H1 (cell line): ENCODE results near the gene C2CD4B. TPM values are rescaled to one million over a fixed set of nuclear protein-coding genes. Genes with fewer than 3 reads are reported as not detected.

Experiments
- CTCF ChIA-PET: fragments of 300-600 bp; sonication (Branson Sonifier 250); formaldehyde crosslinking; loops from one replicate; lab custom pipeline; 2021; ENCODE audit not compliant: partially characterized antibody; lab: Charles Lee
- POLR2A ChIA-PET: fragments of 300-600 bp; sonication (Branson Sonifier 250); formaldehyde crosslinking; loops from one replicate; lab custom pipeline; 2021; ENCODE audit warnings: inconsistent platforms; ENCODE audit not compliant: partially characterized antibody; lab: Charles Lee
- DNase-seq, 2 experiments: peaks; one replicate each; pipeline versions ENCODE4 v3.0.0 to v3.0.0-alpha.2; 2010 to 2022; ENCODE audit warnings: low spot score in 2 of 2, low read depth in 1 of 2, mixed read lengths in 1 of 2
- FAIRE-seq: peaks from 2 replicates; lab custom pipeline; 2011; peaks lifted over from hg19 to GRCh38; lab: Jason Lieb, UNC
- H2AFZ ChIP-seq: 2 replicates; pipeline ENCODE4 v1.8.1; 2012; ENCODE audit warnings: low read length, inconsistent platforms
- H2AK5ac ChIP-seq: 2 replicates; pipeline ENCODE4 v1.6.1; 2013; ENCODE audit warnings: low read depth, low read length
- H2BK120ac ChIP-seq: replicated peaks from 2 replicates; pipeline ENCODE3; 2013; ENCODE audit warnings: low read depth, low read length, inconsistent platforms
- H2BK12ac ChIP-seq: 2 replicates; pipeline ENCODE4 v1.6.1; 2013; ENCODE audit warnings: low read depth, low read length
- H2BK15ac ChIP-seq: 2 replicates; pipeline ENCODE4 v1.6.1; 2013; ENCODE audit warnings: low read length
- H2BK20ac ChIP-seq: 2 replicates; pipeline ENCODE4 v1.6.1; 2013; ENCODE audit warnings: low read length
- H2BK5ac ChIP-seq: 2 replicates; pipeline ENCODE4 v1.6.1; 2013; ENCODE audit warnings: low read depth, low read length
- H3K14ac ChIP-seq: 2 replicates; pipeline ENCODE4 v1.6.1; 2013; ENCODE audit warnings: inconsistent platforms; ENCODE audit not compliant: insufficient read length
- H3K18ac ChIP-seq: 2 replicates; pipeline ENCODE4 v1.6.1; 2013; ENCODE audit warnings: low read length; ENCODE audit errors: extremely low read depth
- H3K23ac ChIP-seq: 2 replicates; pipeline ENCODE4 v1.6.1; 2013; ENCODE audit warnings: inconsistent platforms; ENCODE audit not compliant: insufficient read length
- H3K23me2 ChIP-seq: 2 replicates; pipeline ENCODE4 v1.6.1; 2013; ENCODE audit warnings: low read depth, low read length
- H3K27ac ChIP-seq: 2 replicates; pipeline ENCODE4 v1.6.1; 2011; ENCODE audit warnings: low read depth, low read length, inconsistent platforms
- H3K27me3 ChIP-seq, 4 experiments: replicated peaks in 1 of 4; 1 replicate in 1 of 4; 2 replicates in 3 of 4; pipeline versions ENCODE4 v1.6.1 to v1.8.1; 2011 to 2013; ENCODE audit warnings: low read length in 3 of 4, mild to moderate bottlenecking in 3 of 4, inconsistent platforms in 2 of 4, mixed read lengths in 2 of 4, moderate library complexity in 1 of 4; ENCODE audit not compliant: control insufficient read depth in 3 of 4, insufficient read depth in 3 of 4; ENCODE audit errors: extremely low read depth in 1 of 4
- H3K36me3 ChIP-seq, 4 experiments: 2 replicates each; pipeline versions ENCODE4 v1.6.1 to v1.8.1; 2011 to 2013; ENCODE audit warnings: mild to moderate bottlenecking in 4 of 4, low read length in 3 of 4, moderate library complexity in 2 of 4, control low read depth in 1 of 4, inconsistent platforms in 1 of 4; ENCODE audit not compliant: insufficient read depth in 4 of 4, control insufficient read depth in 2 of 4
- H3K4ac ChIP-seq: replicated peaks from 2 replicates; pipeline ENCODE3; 2013; ENCODE audit warnings: low read length, low read depth, mixed read lengths, inconsistent platforms; ENCODE audit not compliant: insufficient read length
- H3K4me1 ChIP-seq, 4 experiments: replicated peaks in 1 of 4; 1 replicate in 1 of 4; 2 replicates in 3 of 4; pipeline versions ENCODE4 v1.6.1 to v1.8.1; 2011 to 2013; ENCODE audit warnings: low read length in 3 of 4, inconsistent platforms in 2 of 4, mixed read lengths in 1 of 4; ENCODE audit not compliant: insufficient read depth in 4 of 4, control insufficient read depth in 3 of 4
- H3K4me2 ChIP-seq, 2 experiments: 2 replicates each; pipeline versions ENCODE4 v1.6.1 to v1.8.1; 2011 to 2013; ENCODE audit warnings: low read depth in 2 of 2, low read length in 2 of 2, control low read depth in 1 of 2, inconsistent platforms in 1 of 2, mild to moderate bottlenecking in 1 of 2; ENCODE audit not compliant: insufficient read depth in 1 of 2
- H3K4me3 ChIP-seq, 4 experiments: fragments of 200-600, 300-600 bp in 1 of 4; sonication (generic), shearing (Covaris generic), sonication (Bioruptor Twin) in 1 of 4; 2 replicates each; pipeline versions ENCODE4 v1.5.1 to v1.8.1; 2011 to 2016; ENCODE audit warnings: low read length in 4 of 4, low read depth in 3 of 4, control low read depth in 2 of 4, inconsistent platforms in 2 of 4, mild to moderate bottlenecking in 2 of 4, mixed read lengths in 1 of 4, moderate library complexity in 1 of 4; ENCODE audit not compliant: insufficient read depth in 2 of 4; ENCODE audit errors: extremely low read depth in 1 of 4
- H3K56ac ChIP-seq: replicated peaks from 2 replicates; pipeline ENCODE3; 2013; ENCODE audit warnings: low read depth, mild to moderate bottlenecking, mixed read lengths, low read length, inconsistent platforms; ENCODE audit not compliant: insufficient read length
- H3K79me1 ChIP-seq: 2 replicates; pipeline ENCODE4 v1.6.1; 2013; ENCODE audit warnings: low read depth, low read length, control low read depth
- H3K79me2 ChIP-seq, 2 experiments: 2 replicates each; pipeline versions ENCODE4 v1.6.1 to v1.8.1; 2012 to 2013; ENCODE audit warnings: low read length in 2 of 2, mild to moderate bottlenecking in 2 of 2, inconsistent platforms in 1 of 2; ENCODE audit not compliant: insufficient read depth in 2 of 2, control insufficient read depth in 1 of 2
- H3K9ac ChIP-seq, 4 experiments: replicated peaks in 1 of 4; 1 replicate in 1 of 4; 2 replicates in 3 of 4; pipeline versions ENCODE4 v1.6.1 to v1.8.1; 2011 to 2013; ENCODE audit warnings: low read depth in 3 of 4, low read length in 3 of 4, control low read depth in 2 of 4, mild to moderate bottlenecking in 2 of 4, moderate library complexity in 2 of 4, inconsistent platforms in 1 of 4; ENCODE audit errors: extremely low read depth in 1 of 4
- H3K9me3 ChIP-seq, 2 experiments: 2 replicates each; pipeline versions ENCODE4 v1.6.1 to v1.8.1; 2012 to 2013; ENCODE audit warnings: mild to moderate bottlenecking in 2 of 2, moderate library complexity in 2 of 2, control low read depth in 1 of 2, inconsistent platforms in 1 of 2, low read depth in 1 of 2, low read length in 1 of 2, mixed read lengths in 1 of 2; ENCODE audit not compliant: insufficient read depth in 2 of 2
- H4K20me1 ChIP-seq, 2 experiments: replicated peaks in 1 of 2; 2 replicates each; pipeline versions ENCODE3 to v1.8.1; 2011 to 2013; ENCODE audit warnings: inconsistent platforms in 2 of 2, low read length in 2 of 2, mild to moderate bottlenecking in 1 of 2; ENCODE audit not compliant: insufficient read depth in 2 of 2, control insufficient read depth in 1 of 2
- H4K5ac ChIP-seq: 2 replicates; pipeline ENCODE4 v1.6.1; 2013; ENCODE audit warnings: low read length, low read depth, mixed read lengths, inconsistent platforms; ENCODE audit not compliant: insufficient read length
- H4K8ac ChIP-seq: 2 replicates; pipeline ENCODE4 v1.8.0; 2013; ENCODE audit warnings: mild to moderate bottlenecking, moderate library complexity, low read length, inconsistent platforms; ENCODE audit not compliant: insufficient read depth; ENCODE audit errors: extremely low read depth
- H4K91ac ChIP-seq: replicated peaks from 2 replicates; pipeline ENCODE3; 2013; ENCODE audit warnings: low read length, mixed read lengths, inconsistent platforms; ENCODE audit not compliant: insufficient read length
- BRCA1 ChIP-seq: IDR thresholded peaks from 2 replicates; pipeline ENCODE4 v1.6.1; 2012; ENCODE audit warnings: low read depth, low read length, improper control_type of control experiment
- CHD2 ChIP-seq: IDR thresholded peaks from 2 replicates; pipeline ENCODE4 v1.6.1; 2012; ENCODE audit warnings: low read length, improper control_type of control experiment
- KDM5A ChIP-seq: fragments of 200-600 bp; IDR thresholded peaks from 2 replicates; pipeline ENCODE4 v1.7.1; 2012; ENCODE audit warnings: mild to moderate bottlenecking, low read length, inconsistent platforms, mixed read lengths
- POLR2A ChIP-seq, 2 experiments: IDR thresholded peaks; 1 replicate in 1 of 2; 2 replicates in 1 of 2; pipeline ENCODE4 v1.6.1; 2011; ENCODE audit warnings: low read depth in 2 of 2, low read length in 2 of 2, mild to moderate bottlenecking in 2 of 2; ENCODE audit errors: control extremely low read depth in 1 of 2
- RAD21 ChIP-seq, 2 experiments: IDR thresholded peaks in 1 of 2; conservative IDR thresholded peaks in 1 of 2; 2 replicates each; pipeline ENCODE4 v1.6.1; 2011; ENCODE audit warnings: low read depth in 2 of 2, low read length in 2 of 2, improper control_type of control experiment in 1 of 2, inconsistent platforms in 1 of 2, mild to moderate bottlenecking in 1 of 2, moderate library complexity in 1 of 2
- RXRA ChIP-seq: IDR thresholded peaks from 2 replicates; pipeline ENCODE4 v1.6.1; 2011; ENCODE audit warnings: low read depth, mild to moderate bottlenecking, low read length, moderate library complexity; ENCODE audit not compliant: insufficient read depth
- USF2 ChIP-seq: IDR thresholded peaks from 2 replicates; pipeline ENCODE4 v1.6.1; 2011; ENCODE audit warnings: low read length, improper control_type of control experiment
- YY1 ChIP-seq: IDR thresholded peaks from 2 replicates; pipeline ENCODE4 v1.6.1; 2011; ENCODE audit warnings: low read depth, mild to moderate bottlenecking, low read length
- WGBS, 2 experiments: shearing (Covaris generic) in 1 of 2; methylation state at CpG; one replicate each; pipeline versions ENCODE4 v1.1.6 to v1.1.7; 2013 to 2015; ENCODE audit warnings: low lambda C conversion rate in 2 of 2, mixed read lengths in 2 of 2, inconsistent platforms in 1 of 2, low coverage in 1 of 2, missing lambda C conversion rate in 1 of 2; ENCODE audit not compliant: insufficient replicate concordance in 2 of 2, insufficient coverage in 1 of 2, insufficient read length in 1 of 2; ENCODE audit errors: extremely low coverage in 1 of 2, missing lambda C conversion rate in 1 of 2; 5-methylcytosine and 5-hydroxymethylcytosine counted together
- polyA plus RNA-seq, 7 experiments: library from polyadenylated mRNA; depleted of rRNA in 3 of 7; stranded (reverse) in 5 of 7; unstranded in 2 of 7; fragments of >200 nt in 5 of 7; fragments of 200-250 nt in 2 of 7; gene quantifications; 1 replicate in 5 of 7; 2 replicates in 1 of 7; 4 replicates in 1 of 7; pipeline versions ENCODE4 v1.2.1 to v1.2.3, GENCODE V29; 2011 to 2013; ENCODE audit warnings: missing spikeins in 2 of 7, mixed read lengths in 2 of 7
- total RNA-seq: library from RNA; stranded (reverse); fragmentation: NEBNext Ultra II Directional; extraction: Animal tissue kit (Norgen Biotek cat#: 25700); gene quantifications from 2 replicates; pipeline ENCODE4 v1.2.1, GENCODE V29; 2021

The C2CD4B gene
- total and polyA plus RNA-seq, 2 of the 8 experiments (the other 6 are each of a cell fraction or from before 2014, with no cell fraction given) = 0.12 to 0.73 TPM

GRCh38 chr15:62124973-62125303, 40.1 kb downstream of the C2CD4B start:
- H3K4ac ChIP-seq = no peak overlapping the region
- no peak overlapping the region for H2BK15ac ChIP-seq
- H4K5ac ChIP-seq = no peak overlapping the region
- TF ChIP-seq USF2 = no peak
- no peak for TF ChIP-seq YY1
- peak; percentile 21 to 26; a peak in 3 of 4 replicates for TF ChIP-seq RAD21 (IDR thresholded peaks at IDR 0.05 in 1 of 2, conservative IDR thresholded peaks at IDR 0.05 in 1 of 2; ENCODE audit: low read depth in 2 of 2, low read length in 2 of 2)
- no peak for TF ChIP-seq RXRA
- TF ChIP-seq POLR2A (IDR thresholded peaks at IDR 0.05; ENCODE audit: control extremely low read depth in 1 of 2, low read depth in 2 of 2, low read length in 2 of 2) = no peak
- no peak for TF ChIP-seq KDM5A
- no peak for TF ChIP-seq BRCA1
- no peak for TF ChIP-seq CHD2
- H3K36me3 ChIP-seq = no peaks in the 10 kb centered on the region
- ChIA-PET POLR2A (no interaction called here), CTCF (interaction anchor here (0.9 to 1.7 kb wide), 6 partner anchors 21 to 847 kb away, joined by 3 to 11 read pairs (median 3); partner anchors contain the start of gene C2CD4B)
- no peak overlapping the region for H2BK5ac ChIP-seq
- FAIRE-seq (no peak), DNase-seq (no peak)
- no peaks in the 10 kb centered on the region for H3K79me1 ChIP-seq
- no peak overlapping the region for H3K27ac ChIP-seq
- H3K4me2 ChIP-seq = no peak overlapping the region
- peaks cover 0 to 1% (median 0%) of the 10 kb centered on the region in 4 experiments; a peak in 1 of 7 replicates for H3K27me3 ChIP-seq
- no peak overlapping the region for H3K23ac ChIP-seq
- H3K4me3 ChIP-seq = no peak overlapping the region
- no peak overlapping the region for H2BK12ac ChIP-seq
- H3K79me2 ChIP-seq = no peaks in the 10 kb centered on the region
- H2BK20ac ChIP-seq = no peak overlapping the region
- no peak overlapping the region for H3K56ac ChIP-seq
- no peak overlapping the region for H2AFZ ChIP-seq
- no peaks in the 10 kb centered on the region for H3K23me2 ChIP-seq
- no peaks in the 10 kb centered on the region for H4K20me1 ChIP-seq
- no peak overlapping the region for H4K8ac ChIP-seq
- no peak overlapping the region for H2AK5ac ChIP-seq
- no peak overlapping the region for H4K91ac ChIP-seq
- H3K18ac ChIP-seq = no peak overlapping the region
- WGBS, 2 experiments = 67% methylated on average over 2 of the region's 2 CpGs; no CpG with 5 or more reads in 1 of the 2 experiments
- H3K9ac ChIP-seq = no peak overlapping the region
- no peaks in the 10 kb centered on the region for H3K4me1 ChIP-seq
- peaks cover 0 to 7% of the 10 kb centered on the region in 2 experiments; a peak in 2 of 4 replicates for H3K9me3 ChIP-seq
- no peak overlapping the region for H3K14ac ChIP-seq
- H2BK120ac ChIP-seq = no peak overlapping the region
